ENCODE data around the gene LRFN2.

The LRFN2 gene

DNA sequence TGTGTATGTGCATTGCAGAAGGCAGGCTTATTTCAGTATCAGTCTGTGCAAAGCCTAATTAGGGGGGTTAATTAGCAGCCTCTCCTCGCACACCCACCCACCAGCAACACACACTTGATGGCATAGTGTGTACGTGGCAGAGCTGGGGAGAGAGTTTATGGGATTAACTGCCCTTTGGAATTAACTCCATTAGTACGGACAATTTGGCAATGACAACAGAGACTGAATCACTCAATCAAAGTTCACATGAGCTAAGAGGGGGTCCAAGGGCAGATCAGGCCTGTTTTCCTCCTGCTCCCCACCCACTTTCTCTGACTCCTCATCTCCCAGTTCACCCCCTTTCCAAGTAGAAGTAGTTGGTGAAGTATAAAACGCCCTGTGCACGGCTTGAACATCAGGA, 69.5 kb downstream of the LRFN2 start:
- no peak for DNase-seq (ENCODE audit: low spot score)

- DNase-seq (ENCODE audit: low spot score): no peak
Observed at GRCh38 chr6:40516429-40516828, 70.7 kb downstream of the LRFN2 start.

GRCh38 chr6:40512340-40512739, 74.8 kb downstream of the LRFN2 start:
- no peak for DNase-seq (ENCODE audit: low spot score)

DNA sequence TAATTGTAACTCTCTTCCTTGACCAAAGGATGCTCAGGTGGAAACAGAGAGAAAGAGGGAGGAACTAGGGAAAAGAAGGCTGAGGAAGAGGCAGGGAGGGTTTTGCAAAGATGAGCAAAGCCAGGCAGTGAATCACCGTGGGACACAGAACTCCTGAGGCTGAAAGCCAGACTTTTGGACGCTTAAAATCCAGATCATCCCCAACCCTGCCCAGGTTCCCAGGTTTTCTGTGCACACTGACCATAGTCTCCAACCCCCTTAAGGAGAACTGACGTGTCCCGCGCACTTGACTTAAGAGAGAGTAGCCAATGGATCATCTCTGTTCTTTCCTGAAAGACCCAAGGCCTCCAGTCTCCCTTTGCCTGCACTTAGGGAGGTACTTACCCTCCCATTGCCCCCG, 75.3 kb downstream of the LRFN2 start:
- DNase-seq (ENCODE audit: low spot score): no peak

DNA sequence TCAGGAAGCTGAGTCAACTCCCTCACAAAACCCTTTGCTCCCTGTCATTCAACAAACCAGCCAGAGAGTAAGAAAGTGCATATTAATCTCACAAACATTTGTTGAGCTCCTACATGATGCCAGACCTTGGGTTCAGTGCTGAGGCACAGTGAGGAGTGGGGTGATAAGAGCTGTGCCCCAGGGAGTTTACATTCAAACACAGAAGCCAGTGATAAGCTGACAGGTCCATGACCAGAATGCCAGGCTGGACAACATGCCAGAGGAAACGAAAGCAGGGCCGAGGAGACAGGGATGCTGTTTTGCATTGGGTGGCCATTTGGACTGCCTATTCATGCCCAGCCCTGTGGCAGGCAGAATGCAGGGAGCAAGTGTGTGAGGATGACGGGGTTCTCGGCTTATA, 76.7 kb downstream of the LRFN2 start:
- no peak for DNase-seq (ENCODE audit: low spot score)

DNA sequence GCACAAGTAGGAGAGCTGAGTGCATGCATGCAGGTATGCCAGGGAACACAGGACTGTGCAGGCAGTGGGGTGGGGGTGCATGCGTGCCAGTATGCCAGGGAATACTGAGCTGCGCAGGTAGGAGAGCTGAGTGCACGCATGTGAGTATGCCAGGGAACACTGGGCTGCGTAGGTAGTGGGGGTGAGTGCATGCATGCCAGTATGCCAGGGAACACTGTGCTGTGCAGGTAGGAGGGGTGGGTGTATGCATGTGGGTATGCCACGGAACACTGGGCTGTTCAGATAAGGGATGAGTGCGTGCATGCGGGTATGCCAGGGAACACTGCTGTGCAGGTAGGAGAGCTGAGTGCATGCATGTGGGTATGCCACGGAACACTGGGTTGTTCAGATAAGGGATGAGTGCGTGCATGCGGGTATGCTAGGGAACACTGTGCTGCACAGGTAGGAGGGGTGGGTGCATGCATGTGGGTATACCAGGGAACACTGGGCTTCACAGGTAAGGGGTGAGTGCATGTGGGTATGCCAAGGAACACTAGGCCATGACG, 77.4 kb downstream of the LRFN2 start:
- DNase-seq (ENCODE audit: low spot score): no peak

DNA sequence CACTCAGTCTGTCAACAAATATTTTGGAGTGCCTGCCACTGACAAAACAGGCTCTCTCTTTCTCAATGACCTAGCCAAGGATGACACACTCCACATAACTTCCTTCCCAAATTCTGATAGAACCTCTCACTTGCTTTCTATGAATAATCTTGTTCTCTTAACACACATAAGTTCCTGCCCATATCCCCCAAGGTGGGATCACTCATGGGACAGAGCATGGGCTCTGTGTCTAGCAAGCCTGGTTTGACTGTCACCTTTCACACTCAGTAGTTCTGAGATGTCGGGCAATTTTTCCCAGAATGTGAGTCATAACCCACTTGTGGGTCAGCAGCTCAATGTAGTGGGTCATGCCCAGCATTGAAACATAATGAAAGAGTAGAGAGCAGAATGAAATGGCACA, 78.1 kb downstream of the LRFN2 start:
- no peak for DNase-seq (ENCODE audit: low spot score)

DNA sequence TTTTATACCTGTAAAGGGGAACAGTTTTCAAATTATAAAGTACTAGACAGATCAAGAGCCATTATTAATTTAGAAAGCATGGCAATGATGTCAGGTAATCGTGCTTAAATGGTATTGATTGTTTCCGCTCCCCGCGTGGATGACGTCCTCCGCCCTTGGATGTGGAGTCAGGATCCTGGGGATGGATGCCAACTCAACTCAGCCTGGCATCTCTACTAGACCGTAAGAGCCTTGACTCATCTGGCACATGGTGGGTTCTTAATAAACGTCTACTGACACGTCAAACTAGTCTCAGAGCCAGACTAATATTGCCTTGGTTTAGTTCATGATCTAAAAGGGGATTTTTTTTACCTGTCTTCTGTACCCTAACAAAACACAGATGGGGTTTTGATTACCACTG, 80.2 kb downstream of the LRFN2 start:
- no peak for DNase-seq (ENCODE audit: low spot score)

GRCh38 chr6:40505191-40505810, 81.9 kb downstream of the LRFN2 start:
- no peak for DNase-seq (ENCODE audit: low spot score)

DNA sequence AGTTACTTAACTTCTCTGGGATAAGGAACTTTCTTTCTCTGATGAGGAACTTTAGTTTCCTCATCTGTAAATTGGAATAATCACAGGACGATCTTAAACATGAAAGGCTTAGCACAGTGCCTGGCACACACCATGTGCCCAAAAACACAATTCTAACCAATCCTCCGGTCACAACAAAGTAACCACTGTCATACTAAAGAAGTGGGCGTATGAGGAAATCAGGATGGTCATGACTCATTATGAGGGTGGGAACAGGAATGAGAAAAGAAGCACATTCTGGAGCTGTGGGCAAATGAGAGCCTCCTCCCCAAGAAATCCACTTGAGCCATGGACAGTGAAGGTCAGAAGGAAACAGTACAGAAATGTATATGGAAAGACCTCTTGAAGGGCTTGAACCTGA, 82.9 kb downstream of the LRFN2 start:
- DNase-seq (ENCODE audit: low spot score): peak; percentile 70

DNA sequence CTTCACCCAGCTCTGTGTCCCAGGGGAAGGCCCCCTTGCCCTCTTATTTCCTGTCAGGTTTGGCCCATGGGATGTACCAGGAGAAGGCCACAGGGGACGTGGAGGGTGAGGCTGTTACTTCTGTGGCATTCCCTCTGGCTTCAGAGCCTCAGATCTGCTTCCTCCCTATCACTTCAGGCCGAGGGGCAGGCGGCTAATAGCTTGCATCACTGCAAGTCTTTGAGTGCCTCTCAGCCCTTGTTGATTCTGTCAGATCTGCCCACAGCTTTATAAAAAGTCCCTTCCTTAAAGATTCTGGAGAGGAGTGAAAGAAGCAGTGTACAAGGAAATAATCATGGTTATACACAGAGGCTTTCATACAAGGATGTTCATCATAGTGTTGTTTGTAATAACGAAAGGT, 86.9 kb downstream of the LRFN2 start:
- DNase-seq (ENCODE audit: low spot score): no peak

GRCh38 chr6:40499215-40499614, 87.9 kb downstream of the LRFN2 start:
- DNase-seq (ENCODE audit: low spot score): no peak

DNA sequence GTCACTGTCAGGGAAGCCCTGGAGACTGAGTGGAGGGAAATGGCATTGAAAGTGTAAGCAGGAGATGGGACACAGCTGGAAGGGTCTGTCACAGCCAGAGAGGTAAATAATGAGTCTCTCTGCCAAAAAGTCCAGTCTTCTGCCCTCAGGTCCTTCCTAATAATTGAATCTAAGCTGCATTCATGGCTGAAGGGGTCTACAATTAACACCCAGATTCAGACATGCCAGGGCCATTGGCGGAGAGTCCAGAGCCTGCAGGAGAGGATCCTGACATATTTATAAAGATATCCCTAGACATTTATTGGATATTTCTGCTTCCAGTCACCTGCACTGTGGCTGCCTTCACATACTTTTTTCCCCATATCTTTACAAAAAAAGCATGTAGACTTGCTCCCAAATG, 89.0 kb downstream of the LRFN2 start:
- no peak for DNase-seq (ENCODE audit: low spot score)

GRCh38 chr6:40492187-40492586, 95.0 kb downstream of the LRFN2 start:
- no peak for DNase-seq (ENCODE audit: low spot score)

DNA sequence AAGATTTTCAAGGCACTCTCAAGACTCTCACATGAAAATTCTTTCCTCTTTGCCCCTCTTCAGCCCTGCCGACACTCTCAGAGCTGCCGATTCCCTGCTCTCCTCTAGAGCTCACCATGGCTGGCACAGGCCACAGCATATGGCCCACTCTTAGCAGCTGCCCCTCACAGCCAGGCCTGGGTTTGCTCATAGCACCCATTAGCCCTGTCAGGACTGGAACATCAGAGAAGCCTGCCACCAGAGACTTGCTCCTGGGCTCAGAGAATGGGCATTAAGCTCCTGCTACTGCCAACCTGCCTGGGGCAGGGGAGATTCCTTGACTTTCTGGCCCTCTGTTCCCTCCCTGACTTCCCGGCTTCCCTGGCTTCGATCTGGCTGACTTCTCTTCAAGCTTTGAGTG, 96.7 kb downstream of the LRFN2 start:
- DNase-seq (ENCODE audit: low spot score): no peak

DNA sequence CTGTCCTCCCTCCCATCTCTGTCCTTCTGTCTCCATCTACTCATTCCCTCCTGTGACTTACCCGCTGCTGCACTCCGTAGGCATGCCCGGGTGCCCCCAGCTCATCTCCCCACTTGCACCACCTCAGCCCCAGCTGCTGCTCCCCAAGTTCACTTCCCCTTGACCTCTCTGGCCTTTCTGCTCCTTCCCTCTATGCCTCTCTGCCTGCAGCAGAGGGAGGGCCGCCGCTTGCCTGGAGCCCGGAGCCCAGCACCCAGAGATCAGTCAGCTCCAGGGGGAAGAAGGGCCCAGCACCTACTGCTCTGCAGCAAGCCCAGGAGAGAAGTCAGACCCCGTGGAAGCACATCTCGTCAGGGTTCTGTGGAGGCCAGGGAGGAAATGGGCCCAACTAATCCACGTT, 97.4 kb downstream of the LRFN2 start:
- no peak for DNase-seq (ENCODE audit: low spot score)

- no peak for DNase-seq (ENCODE audit: low spot score)
Observed at GRCh38 chr6:40486576-40486975, 100.6 kb downstream of the LRFN2 start.

- no peak for DNase-seq (ENCODE audit: low spot score)
Observed at GRCh38 chr6:40485795-40486194, 101.4 kb downstream of the LRFN2 start.

- no peak for DNase-seq (ENCODE audit: low spot score)
Observed at GRCh38 chr6:40485300-40485699, 101.9 kb downstream of the LRFN2 start.

DNA sequence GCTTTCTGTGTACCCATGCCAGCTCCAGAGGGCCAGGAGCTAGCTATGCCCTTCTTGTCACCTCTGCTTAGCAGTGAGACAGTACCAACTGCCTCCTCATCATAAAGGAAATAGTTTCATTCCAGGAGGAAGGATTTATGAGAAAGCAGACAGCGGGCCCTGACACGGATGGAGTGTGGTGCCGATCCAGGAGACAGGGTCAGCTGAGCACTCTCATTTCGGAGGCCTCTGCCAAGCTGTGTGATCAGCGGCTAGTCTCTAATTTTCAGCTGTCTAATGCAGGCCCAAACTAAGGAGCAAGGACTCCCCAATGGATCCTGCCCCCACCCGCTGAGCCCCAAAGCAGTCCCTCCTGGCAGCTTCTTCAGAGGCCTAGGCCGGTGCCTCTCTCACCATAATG, 103.1 kb downstream of the LRFN2 start:
- no peak for DNase-seq (ENCODE audit: low spot score)

DNA sequence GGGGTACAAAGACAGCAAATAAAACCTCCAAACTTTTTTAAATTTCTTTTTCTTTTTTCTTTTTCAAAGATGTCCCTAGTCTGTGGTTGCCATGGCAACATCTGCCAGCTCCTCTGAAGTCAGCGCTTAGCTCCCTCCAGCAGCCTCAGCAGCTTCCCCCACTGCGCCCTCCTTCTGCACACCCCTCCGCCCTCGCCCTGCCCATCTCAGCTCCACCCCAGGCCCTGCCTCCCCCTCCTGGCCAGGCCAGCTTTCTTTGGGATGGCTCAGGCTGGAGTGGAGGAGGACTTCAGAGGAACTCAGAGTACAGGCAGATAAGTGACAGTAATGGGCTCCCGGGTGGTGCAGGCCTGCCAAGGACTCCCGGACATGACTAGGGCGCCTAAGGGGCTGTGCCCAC, 104.6 kb downstream of the LRFN2 start:
- DNase-seq (ENCODE audit: low spot score): no peak

DNA sequence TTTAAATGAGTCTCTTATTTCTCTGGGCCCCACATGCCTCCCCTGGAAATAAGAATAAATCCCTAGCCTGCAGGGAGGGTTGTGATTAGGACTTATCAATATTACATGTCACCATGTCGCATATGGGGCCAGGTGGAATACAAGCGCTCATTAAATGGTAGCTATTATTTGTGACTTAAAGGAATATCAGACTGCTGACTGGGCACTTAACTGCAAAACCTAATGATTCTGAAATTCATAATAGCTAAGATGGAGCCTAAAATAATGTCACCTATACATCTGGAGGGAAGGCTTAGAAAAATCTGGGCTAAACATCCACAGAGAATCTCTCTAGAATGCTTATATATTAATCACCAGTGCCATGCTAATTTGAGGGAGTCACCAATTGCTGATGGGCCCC, 106.5 kb downstream of the LRFN2 start:
- no peak for DNase-seq (ENCODE audit: low spot score)

GRCh38 chr6:40479706-40480105, 107.5 kb downstream of the LRFN2 start:
- no peak for DNase-seq (ENCODE audit: low spot score)

DNA sequence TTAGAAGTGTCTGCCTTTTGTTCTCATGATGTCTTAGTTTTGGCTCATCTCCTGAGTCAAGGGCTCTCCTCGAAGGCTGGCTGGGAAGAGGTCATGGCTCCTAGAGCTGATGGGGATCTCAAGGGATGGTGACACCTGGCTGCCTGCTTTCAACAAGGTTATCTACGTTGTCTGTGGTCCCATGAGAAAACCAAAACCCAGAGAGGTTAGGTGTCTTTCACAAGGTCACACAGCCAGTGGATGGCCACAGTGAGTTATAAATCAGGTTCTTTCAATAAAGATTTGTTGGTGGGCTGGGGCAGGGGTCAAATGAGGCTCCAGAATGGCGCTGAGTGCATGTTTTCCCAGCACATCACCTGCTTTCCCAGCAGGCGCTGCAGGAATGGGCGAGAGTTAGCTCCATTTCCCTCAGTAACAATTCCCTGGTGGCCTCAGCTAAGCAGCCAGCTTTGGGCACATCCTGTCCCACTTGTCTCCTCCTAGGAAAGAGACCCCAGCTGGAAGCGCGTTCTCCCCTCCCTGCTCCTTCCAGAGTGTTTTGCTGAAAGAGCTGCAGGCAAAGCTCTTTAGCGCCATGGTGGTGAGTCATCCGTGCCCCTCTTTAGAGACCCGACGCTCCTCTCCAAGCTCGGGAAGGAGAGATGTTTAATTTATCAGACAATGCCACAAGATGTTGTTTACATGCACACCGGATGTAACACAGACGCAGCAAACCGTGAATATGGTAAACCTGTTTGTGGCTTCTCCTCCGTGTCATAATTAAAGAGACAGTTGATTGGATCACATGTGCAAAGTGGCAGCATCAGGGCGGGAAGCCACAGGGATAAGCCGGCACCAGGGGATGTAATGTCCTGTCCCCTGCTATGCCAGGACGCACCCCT, 109.7 kb downstream of the LRFN2 start:
- no peak for DNase-seq (ENCODE audit: low spot score)

Data from COLO829 (cell line).